GM18861 (cell line): ENCODE results near the gene TRHDE.

Experiments used
- ATAC-seq: cut with Tn5 transposase; IDR thresholded peaks from one replicate; pipeline ENCODE4 v1.9.1; 2021; ENCODE audit not compliant: unreplicated experiment

TRHDE gene

DNA sequence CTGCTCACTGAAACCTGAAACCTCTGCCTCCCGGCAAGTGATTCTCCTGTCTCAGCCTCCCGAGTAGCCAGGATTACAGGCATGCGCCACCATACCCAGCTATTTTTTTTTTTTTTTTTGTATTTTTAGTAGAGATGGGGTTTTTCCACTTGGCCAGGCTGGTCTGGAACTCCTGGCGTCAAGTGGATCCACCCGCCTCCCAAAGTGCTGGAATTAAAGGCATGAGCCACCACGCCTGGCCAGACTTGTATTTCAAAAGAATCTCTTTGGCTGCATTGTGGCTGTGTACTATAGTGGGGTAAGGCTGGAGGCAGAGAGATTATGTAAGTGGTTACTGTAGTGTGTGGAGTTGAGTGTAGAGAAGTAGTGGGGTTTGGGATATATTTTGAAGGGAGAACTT is 35.1 kb downstream of the TRHDE start:
- no peak for ATAC-seq

DNA sequence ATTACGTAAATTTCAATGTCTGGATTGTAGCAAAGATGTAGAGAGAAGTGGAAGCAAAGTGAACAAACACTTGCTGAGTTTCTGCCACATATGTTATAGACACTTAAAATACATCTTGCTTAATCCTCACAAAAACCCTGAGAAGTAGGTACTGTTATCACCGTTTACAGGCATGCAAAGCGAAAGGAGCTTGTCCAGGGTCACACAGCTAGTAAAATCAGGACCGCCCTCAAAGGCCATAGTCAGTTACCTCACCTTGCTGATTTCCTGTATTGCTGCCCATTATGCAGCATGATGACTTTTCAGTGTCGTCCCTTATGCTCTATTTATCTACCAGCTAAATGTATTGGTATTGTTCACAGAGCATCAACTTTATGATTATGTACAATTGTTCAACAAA is 39.8 kb downstream of the TRHDE start:
- ATAC-seq: no peak

DNA sequence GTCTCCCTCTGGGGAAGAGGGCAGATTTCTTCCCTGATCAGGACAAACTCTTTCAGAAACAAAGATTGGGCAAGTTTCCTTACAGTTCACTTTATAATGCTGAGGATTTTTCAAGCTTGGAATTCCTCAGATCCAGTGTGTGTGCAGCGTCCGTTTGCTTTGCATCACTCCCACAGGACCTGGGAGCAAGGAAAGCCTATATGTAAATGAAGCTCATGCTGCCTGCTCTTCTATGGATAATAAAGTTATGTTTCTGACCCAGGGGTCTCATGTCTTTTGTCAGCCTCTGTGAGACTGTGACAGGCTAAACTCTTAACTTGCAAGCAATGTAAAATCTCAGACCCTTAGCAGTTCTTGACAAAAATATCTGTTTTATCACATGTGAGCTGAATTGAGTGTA is 41.6 kb downstream of the TRHDE start:
- ATAC-seq: no peak

DNA sequence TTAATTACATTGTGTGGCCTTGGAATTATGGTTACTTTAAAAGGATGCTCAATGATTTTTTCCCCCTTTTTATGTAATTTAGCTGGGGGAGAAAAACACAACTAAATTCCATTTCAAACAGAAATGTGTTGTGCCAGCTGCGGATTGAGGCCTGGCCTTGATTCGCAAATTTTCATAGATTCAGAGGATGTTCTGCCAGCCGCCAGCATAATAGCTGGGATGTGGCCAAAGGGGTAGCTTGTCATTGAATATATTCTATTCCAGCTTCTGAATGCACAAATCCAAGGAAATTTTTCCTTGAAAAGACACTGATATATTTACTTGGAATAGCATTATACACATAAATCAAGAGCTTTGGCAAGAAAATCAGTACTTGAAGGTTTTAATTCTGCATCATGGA is 43.7 kb downstream of the TRHDE start:
- no peak for ATAC-seq

DNA sequence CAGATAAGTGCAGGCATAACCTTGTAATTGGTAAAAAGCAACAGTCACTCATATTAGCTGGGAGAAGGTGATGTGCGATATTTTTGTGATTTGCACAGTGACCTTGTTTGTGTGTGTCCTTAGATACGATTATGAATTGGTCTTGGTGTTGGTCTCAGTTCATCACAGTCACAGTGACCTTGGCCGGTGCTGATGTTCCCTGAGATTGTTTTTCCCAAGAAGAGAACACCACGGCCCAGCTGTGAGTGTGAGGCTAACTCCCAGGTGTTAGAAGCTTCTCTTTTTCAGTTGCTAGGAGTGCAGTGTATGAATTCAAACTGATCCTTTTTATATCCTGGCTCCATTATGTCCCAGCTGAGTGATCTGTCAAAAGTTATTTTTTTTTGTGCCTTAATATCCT is 46.2 kb downstream of the TRHDE start:
- no peak for ATAC-seq

DNA sequence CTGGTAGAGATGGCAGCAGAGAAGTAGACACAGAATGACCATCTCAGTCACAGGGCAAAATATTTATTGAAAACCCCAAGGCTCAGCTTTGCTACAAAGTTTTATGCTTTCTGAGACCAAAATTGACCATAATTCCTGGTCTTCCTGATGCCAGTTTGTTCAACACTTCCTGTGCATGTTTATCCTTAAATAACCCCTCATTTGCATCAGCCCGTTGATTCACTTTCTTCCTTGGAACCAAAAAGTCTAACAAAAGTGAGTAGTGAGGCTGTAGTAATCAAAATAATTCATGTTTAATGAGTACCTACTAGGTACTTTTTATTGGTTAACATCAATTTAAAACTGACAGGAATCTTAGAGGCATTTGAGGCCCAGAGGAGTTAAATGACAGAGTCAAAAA is 51.7 kb downstream of the TRHDE start:
- ATAC-seq: no peak

DNA sequence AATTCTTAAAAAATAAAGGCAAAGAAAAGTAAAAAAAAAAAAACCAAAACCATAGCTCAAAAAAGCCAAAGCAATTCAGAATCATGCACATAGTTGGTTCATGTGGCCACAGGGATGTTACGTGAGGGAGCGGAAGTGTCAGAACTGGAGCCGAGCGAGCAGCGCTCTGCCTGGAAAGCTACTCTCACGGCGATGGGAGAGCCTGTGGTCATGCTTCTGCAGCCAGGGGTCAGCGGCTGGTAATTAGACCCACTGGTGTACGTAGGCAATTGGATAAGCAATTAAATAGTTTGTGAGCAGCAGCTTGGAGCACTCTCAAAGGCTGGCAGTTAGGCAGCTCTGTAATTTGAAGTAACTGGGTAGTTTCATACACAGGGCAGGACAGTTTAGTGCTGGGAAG is 58.1 kb downstream of the TRHDE start:
- no peak for ATAC-seq

DNA sequence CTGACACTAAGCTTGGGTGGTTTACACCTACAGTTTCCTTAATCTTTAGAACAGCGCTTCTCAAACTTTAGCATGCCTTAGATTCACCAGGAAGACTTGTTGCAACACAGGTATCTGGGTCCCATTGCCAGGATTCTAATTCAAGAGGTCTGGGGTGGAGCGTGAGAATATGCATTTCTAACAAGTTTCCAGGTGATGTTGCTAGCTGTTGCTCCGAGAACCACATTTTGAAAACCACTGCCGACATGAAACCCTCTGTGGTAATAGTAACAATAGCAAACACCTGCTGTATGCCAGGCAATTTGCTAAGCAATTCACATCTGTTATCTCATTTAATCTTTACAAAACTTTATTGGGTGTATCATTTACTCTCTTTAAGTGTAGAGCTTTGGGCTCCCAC is 58.6 kb downstream of the TRHDE start:
- ATAC-seq: no peak

DNA sequence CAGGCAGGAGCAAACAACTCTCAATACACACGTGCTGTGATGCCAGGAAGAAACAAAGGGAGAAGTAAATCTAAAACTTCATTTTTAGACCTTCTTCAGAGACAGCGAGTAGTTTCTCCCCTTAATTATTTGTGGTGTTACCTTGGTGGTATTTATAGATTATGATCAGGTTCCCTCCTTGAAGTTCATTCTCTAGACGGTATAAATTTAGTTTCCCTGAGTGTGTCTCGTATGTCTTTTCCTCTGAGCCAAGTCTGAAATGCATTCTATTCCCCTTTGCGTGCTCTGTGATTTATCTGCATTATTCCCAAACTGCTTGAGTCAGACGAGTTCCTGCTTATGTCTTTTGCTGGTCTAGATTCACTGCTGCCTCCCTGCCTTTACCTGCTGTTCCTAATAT is 65.2 kb downstream of the TRHDE start:
- ATAC-seq: no peak

DNA sequence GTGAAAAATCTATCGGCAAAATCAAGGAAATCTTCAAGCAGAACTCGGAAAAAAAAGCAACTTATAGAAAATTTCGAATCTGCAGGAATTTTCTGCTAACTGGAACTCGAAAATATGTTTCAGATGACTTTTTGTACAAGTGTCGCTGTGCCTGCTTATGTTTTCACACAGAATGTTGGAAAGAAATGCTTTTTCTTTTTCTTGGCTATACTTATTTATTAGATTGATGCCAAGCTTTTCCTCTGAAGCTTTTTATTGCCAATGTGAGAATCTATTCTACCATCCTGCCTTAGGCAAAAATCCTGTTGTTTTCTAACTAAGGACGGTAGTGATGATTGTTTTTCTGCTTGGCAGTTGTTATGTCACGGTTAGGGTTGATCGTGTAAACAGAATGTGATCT is 65.8 kb downstream of the TRHDE start:
- no peak for ATAC-seq

DNA sequence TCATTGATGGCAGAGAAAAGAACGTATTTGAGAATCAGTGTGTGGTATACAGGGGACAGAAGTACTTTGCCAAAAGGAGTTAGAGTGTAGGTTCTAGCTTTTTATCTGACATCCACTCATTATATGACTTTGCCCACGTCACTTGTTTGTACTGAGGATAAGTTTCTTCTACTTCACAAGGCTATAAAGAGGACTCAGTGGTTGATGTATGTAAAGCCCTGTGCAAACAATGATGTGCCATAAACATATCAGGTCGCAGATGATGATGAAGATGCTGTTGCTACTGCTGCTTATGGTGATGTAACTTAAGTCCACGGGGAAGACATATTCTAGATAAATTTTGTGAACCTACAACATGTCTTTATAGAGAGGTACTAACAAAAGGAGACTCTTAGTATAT is 66.3 kb downstream of the TRHDE start:
- ATAC-seq: no peak

DNA sequence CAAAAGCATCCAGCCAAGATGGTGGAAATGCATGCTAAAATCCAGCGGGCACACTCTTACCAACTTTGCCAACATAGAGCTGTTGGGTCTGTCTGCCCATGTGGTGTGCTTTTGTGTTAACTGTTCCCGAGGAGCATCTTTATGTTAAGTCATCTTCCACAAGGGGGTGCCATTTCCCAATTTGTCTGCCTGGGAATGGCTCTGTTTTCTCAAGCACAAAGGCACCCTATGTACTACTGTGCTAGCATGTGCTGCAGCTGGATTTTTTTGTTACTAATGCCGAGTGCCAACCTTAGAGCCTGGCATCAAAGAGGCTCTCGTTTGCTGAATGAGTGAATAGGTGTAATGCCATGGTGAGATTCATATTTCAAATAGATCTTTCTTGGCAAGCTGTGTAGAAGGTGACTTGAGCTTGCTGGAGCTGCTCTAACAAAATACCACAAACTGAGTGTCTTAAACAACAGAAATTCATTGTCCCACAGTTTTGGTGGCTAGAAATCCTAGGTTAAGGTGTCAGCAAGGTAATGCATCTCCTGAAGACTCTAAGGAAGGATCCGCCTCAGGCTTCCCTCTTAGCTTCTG is 74.3 kb downstream of the TRHDE start:
- peak; percentile 80 for ATAC-seq

DNA sequence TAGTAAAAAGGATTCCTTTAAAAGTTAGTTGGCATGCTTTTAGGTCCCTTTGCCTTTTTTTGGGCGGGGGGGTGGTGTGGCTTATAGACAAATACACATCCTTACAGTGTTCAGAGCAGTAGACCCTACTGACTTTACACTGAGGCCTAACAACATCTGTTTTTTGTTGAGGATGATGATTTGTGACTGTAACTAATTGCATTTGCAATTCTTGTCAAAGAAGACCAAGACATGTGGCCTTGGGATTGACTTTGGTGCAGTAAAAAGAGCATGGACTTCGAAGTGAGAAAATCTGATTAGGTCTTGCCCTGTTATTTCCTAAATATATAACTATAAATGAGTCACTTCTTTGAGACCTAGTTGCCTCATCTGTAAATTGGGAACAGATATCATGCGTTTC is 77.3 kb downstream of the TRHDE start:
- no peak for ATAC-seq

DNA sequence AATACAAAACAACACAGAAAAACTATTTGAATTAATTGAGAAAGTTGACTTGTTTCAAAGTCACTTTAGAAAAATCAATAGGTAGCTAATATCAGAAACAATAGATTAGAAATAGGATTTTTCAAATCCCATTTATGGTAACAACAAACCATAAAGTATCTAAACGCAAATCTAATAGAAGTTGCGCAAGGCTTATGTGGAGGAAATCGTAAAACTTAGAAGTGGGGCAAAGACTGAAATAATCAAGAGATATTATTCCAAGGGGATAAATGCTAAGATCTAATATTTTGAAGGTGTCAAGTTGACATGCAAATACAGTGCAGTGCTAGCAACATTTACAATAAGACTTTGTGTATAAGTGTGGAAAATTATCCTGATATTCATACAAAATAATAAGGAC is 87.2 kb downstream of the TRHDE start:
- no peak for ATAC-seq

DNA sequence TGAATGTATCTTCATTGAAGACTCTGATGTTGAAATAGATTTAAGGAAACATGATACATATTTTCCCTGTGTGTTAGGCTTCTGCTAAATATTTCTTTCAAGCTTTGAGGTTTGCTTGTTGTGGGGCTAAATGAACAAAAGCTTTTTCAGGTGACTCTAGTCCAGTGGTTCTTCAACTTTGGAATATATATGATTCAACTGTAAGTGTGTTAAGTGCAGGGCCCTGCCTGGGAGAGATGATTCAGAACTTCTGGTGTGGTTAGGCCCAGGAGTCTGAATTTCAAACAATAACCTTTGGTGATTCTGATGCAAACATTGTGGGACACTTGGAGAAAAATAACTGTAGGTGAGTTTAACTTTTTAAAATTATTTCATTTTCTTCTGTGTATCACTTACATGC is 93.0 kb downstream of the TRHDE start:
- no peak for ATAC-seq

DNA sequence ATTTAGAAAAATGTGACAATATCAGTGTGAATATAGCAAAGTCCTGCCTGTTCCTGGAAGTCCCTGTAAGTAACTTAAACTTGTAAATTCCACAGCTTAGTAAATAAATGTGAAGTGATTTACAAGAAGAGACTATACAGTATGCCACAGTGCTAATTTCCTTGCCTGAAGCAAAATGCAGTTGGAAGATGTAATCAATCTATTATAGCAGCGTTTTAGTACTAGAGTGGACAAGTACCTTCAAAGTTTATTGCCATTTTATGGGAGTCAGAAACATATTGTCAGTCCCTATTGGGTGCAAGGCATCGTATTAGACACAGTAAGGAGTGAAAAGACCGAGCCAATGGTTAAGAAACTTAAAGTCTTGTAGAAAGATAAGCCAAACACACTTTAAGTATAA is 94.1 kb downstream of the TRHDE start:
- no peak for ATAC-seq

DNA sequence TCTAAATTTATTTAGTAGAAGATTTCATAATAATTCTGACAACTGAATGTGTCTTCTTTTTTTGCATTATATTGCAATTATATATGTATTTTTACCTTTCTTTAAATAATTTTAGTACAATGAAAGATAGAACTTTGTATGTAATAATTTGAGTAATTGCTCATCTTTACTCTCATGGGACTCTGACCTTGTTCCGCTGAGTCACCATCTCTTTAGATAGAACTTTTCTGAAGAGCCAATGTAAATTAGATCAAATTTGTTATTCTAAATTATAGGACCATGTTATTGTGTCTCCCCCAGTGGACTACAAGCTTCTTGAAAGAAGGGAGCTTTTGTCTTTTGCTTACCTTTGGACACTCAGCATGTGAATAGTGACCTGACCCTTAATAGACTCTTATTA is 96.1 kb downstream of the TRHDE start:
- ATAC-seq: no peak

DNA sequence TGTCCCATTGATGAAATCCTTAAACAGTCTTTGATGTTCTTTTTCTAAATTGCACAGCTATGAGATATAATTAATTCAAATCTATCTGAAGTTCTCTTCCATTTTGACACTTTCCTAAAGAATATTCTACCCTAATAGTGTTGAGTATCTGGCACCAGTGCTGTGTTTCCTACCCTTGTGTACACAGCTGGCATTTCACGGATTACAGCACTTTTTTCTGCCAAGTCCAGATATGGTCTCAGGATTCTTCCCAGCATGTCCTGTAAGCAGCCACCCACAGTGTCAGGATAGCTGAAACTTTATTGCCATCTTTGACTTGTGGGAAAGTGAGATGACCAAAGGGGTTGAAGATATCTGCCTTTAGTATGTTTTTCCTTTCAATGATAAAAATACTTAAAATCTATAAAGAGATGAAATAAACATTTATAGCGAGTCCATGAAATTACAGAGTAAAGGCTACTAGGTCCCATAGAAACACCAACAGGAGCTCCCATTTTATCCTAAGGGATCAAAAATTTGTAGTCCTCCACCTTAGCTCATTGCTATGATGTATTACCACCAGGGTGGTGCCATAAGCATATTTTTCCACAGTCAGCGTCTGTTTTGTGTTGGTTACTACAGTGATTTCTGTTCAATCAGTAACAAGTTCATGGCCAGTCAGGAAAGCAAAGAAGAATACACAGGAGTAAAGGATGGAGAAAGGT is 96.7 kb downstream of the TRHDE start:
- no peak for ATAC-seq

DNA sequence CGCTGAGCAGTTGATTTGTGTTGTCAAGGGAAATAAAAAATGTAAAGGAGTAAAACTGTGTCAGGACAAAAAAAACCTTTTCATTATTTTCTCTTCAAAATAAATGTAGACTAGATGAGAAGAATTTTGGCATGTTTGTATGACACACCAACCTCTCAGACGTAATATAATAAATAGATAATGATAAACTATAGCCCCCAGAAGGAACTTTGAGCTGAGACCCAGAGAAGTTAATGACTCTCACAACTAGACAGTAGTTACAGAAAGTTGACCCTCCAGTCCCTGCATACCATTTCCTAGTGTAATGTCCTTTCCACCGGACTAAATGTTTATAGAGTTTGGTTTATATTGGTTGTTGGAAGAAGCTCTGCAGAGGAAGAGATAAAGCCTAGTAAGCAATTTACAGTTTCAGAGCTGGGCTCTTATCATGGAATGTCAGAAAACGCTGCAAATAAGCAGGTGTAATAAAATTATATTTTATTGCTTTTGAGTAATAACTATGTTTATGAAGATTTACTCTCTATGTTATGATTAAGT is 97.3 kb downstream of the TRHDE start:
- ATAC-seq: no peak

DNA sequence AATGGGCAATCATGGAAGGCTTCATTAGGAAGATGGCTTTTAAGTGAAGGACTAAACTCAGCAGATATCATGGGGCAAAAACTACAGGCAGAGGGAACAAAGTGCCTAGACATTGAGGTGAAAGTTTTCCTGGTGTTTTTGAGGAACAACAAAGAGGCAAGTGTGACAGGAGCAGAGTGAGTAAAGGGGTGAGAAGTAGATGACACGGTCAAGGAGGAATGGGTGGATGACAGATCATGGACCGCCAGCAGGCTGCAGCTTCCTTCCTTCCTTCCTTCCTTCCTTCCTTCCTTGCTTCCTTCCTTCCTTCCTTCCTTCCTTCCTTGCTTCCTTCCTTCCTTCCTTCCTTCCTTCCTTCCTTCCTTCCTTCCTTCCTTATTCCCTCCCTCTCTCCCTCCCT is 108.3 kb downstream of the TRHDE start:
- ATAC-seq: no peak

DNA sequence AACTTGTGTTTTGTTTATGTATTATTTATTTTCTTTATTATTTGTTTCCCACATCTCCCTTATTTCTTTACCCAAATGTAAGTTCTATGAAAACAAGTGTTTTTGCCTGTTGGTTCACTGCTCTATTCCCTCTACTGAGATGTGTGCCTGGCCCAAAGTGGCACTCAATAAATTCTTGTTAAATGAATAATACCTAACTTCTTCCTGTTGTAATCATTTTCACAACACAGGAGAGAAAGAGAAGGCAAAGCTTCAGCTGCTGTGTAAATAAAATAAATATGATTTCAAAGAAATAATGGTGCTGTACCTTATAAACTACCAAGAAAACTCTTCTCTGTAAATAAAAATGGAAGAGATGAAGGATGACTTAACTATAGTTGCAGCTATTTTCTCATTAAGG is 116.2 kb downstream of the TRHDE start:
- no peak for ATAC-seq

DNA sequence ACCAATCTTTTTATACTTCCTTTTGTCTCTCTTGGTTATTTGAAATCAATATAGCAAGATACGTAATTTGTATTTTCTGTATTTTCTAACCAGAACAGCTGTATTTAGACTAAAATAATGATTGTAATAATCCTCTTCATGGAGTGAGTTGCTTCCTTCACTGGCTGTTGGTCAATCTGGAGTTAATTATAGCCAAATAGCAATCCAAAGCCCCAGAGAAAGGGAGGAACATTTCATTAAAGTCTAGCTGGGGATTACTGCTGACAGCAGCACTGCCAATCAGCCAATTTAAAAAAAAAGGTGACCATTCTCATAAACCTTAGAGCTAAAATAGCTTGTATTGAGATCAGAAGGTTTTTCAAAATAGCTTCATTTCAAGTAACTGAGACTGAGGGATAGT is 118.0 kb downstream of the TRHDE start:
- no peak for ATAC-seq

DNA sequence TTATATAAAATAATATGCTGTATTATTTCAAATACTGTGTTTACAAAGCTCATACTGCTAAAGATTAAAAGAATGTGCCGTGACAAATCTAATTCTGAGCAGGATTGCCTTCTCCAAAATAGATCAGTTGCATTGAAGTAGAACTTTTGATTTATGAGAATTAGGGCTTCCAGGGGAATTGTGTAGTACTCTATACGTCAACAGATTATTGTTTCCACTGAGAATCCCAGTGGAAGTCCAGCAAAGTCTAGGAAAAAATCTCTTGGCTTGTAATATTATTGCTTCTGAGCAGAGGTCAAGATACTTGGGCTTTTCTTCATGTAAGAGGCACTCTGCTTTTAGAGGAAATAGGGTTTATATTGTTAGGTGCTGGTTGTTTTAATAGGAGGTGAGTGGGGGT is 133.9 kb downstream of the TRHDE start:
- no peak for ATAC-seq
